GM23248 (cell line): ENCODE measurements around the gene GALNT18.

Experiments used
- EZH2 ChIP-seq: fragments of 200-600 bp; sonication (generic); IDR thresholded peaks from 2 replicates; pipeline ENCODE4 v1.6.1; 2018; ENCODE audit warnings: antibody characterized with exemption, mild to moderate bottlenecking; ENCODE audit not compliant: insufficient read depth, poor library complexity, severe bottlenecking
- EZH2phosphoT487 ChIP-seq: fragments of 200-600 bp; sonication (generic); IDR thresholded peaks from 2 replicates; pipeline ENCODE4 v1.6.1; 2018; ENCODE audit warnings: antibody characterized with exemption, moderate library complexity, mild to moderate bottlenecking, low read depth; ENCODE audit not compliant: insufficient read depth

GRCh38 chr11:11284481-11284880 lies 337.3 kb downstream of the GALNT18 start:
- TF ChIP-seq EZH2 (no peak), EZH2phosphoT487 (no peak)
